K562 (cell line): ENCODE results near the gene MRPL22. TPM values are rescaled to one million over a fixed set of nuclear protein-coding genes. Genes with fewer than 3 reads are reported as not detected.

Source experiments
- BACH1 ChIP-seq: fragments of 200-800 bp; sonication (Bioruptor generic); IDR thresholded peaks from 2 replicates; pipeline ENCODE4 v1.6.1; 2016; ENCODE audit warnings: missing genetic modification characterization, missing compliant biosample characterization
- CC2D1A ChIP-seq: fragments of 450-650 bp; IDR thresholded peaks from 2 replicates; pipeline ENCODE4 v1.6.1; 2017; ENCODE audit warnings: mild to moderate bottlenecking
- CTCF ChIP-seq, 3 experiments: IDR thresholded peaks in 2 of 3; conservative IDR thresholded peaks in 1 of 3; 2 replicates each; pipeline ENCODE4 v1.5.1; 2011 to 2012; ENCODE audit warnings: low read length in 3 of 3, mild to moderate bottlenecking in 3 of 3, control low read depth in 2 of 3, improper control_type of control experiment in 1 of 3, inconsistent platforms in 1 of 3, low read depth in 1 of 3, mixed read lengths in 1 of 3, moderate library complexity in 1 of 3; ENCODE audit not compliant: insufficient read depth in 2 of 3
- DMBX1 ChIP-seq: fragments of 250-450 bp; sonication (Bioruptor Pico); IDR thresholded peaks from 2 replicates; pipeline ENCODE4 v1.8.0; 2022; ENCODE audit warnings: inconsistent platforms, mild to moderate bottlenecking, moderate library complexity, borderline replicate concordance
- ETS2 ChIP-seq: IDR thresholded peaks from 2 replicates; pipeline ENCODE4 v1.6.1; 2016; ENCODE audit warnings: borderline replicate concordance, missing genetic modification characterization, mild to moderate bottlenecking, moderate library complexity, missing compliant biosample characterization; ENCODE audit not compliant: poor library complexity, severe bottlenecking
- FOS ChIP-seq: IDR thresholded peaks from 3 replicates; pipeline ENCODE4 v1.6.1; 2011; ENCODE audit not compliant: insufficient read length; ENCODE audit errors: extremely low read depth
- FOXA3 ChIP-seq, 2 experiments: fragments of 450-650 bp in 1 of 2; sonication (generic) in 1 of 2; formaldehyde crosslinking; IDR thresholded peaks in 1 of 2; conservative IDR thresholded peaks in 1 of 2; 2 replicates each; pipeline versions ENCODE4 v1.4.0 to v1.8.0; 2020 to 2022; ENCODE audit warnings: mild to moderate bottlenecking in 2 of 2, missing genetic modification reagents in 1 of 2
- GTF2E2 ChIP-seq: fragments of 200-800 bp; sonication (Bioruptor generic); IDR thresholded peaks from 2 replicates; pipeline ENCODE4 v1.6.1; 2016; ENCODE audit warnings: missing genetic modification characterization, missing compliant biosample characterization
- ILF3 ChIP-seq: fragments of 450-650 bp; IDR thresholded peaks from 2 replicates; pipeline ENCODE4 v1.6.1; 2018; ENCODE audit warnings: antibody characterized with exemption, mild to moderate bottlenecking, moderate library complexity, borderline replicate concordance
- KLF1 ChIP-seq: fragments of 450-650 bp; IDR thresholded peaks from 2 replicates; pipeline ENCODE4 v1.6.1; 2016; ENCODE audit warnings: missing genetic modification characterization, missing compliant biosample characterization
- MTA2 ChIP-seq: fragments of 450-650 bp; IDR thresholded peaks from 2 replicates; pipeline ENCODE4 v1.6.1; 2016; ENCODE audit warnings: low read depth
- NBN ChIP-seq: fragments of 450-650 bp; IDR thresholded peaks from 2 replicates; pipeline ENCODE4 v1.6.1; 2016; ENCODE audit warnings: low read depth, mild to moderate bottlenecking
- PCBP2 ChIP-seq: fragments of 200-400 bp; formaldehyde crosslinking; IDR thresholded peaks from 2 replicates; pipeline ENCODE4 v1.6.1; 2018; ENCODE audit warnings: low read length, low read depth, mild to moderate bottlenecking, moderate library complexity; ENCODE audit not compliant: poor library complexity, severe bottlenecking
- ZBTB43 ChIP-seq: sonication (generic); formaldehyde crosslinking; IDR thresholded peaks from 2 replicates; pipeline ENCODE4 v1.8.0; 2023; ENCODE audit warnings: mild to moderate bottlenecking, missing genetic modification reagents
- ZNF3 ChIP-seq: fragments of 250-450 bp; sonication (Bioruptor Pico); IDR thresholded peaks from 2 replicates; pipeline ENCODE4 v1.5.0; 2021; ENCODE audit warnings: mild to moderate bottlenecking, moderate library complexity
- ZNF384 ChIP-seq: IDR thresholded peaks from 2 replicates; pipeline ENCODE4 v1.6.1; 2012; ENCODE audit warnings: low read depth, low read length, improper control_type of control experiment
- ZNF584 ChIP-seq: fragments of 200-800 bp; sonication (Bioruptor generic); IDR thresholded peaks from 2 replicates; pipeline ENCODE4 v1.6.1; 2016; ENCODE audit warnings: low read depth, mild to moderate bottlenecking, missing genetic modification characterization, missing compliant biosample characterization
- ZNF644 ChIP-seq: fragments of 200-800 bp; sonication (Bioruptor generic); IDR thresholded peaks from 2 replicates; pipeline ENCODE4 v1.6.1; 2016; ENCODE audit warnings: low read depth, missing genetic modification characterization, missing compliant biosample characterization
- ZNF695 ChIP-seq: fragments of 450-650 bp; formaldehyde crosslinking; IDR thresholded peaks from 2 replicates; pipeline ENCODE4 v1.4.0; 2020; ENCODE audit warnings: mild to moderate bottlenecking, moderate library complexity
- ZNF764 ChIP-seq: fragments of 250-450 bp; sonication (Bioruptor Pico); IDR thresholded peaks from 2 replicates; pipeline ENCODE4 v1.4.0; 2020; ENCODE audit warnings: low read depth, mild to moderate bottlenecking, moderate library complexity
- ZNF785 ChIP-seq: fragments of 250-450 bp; sonication (Bioruptor Pico); IDR thresholded peaks from 2 replicates; pipeline ENCODE4 v1.4.0; 2020; ENCODE audit warnings: mild to moderate bottlenecking
- polyA plus RNA-seq, 8 experiments: library from polyadenylated mRNA; depleted of rRNA in 4 of 8; stranded (reverse) in 5 of 8; unstranded in 3 of 8; fragments of >200 nt; fragmentation: Nextera tagmentation in 2 of 8; fragmentation: Illumina TruSeq in 1 of 8; extraction: Ambion mirVana in 2 of 8; extraction: Trizol in 1 of 8; gene quantifications; 2 replicates each; pipeline versions ENCODE4 v1.2.1 to v1.2.3, GENCODE V29; 2011 to 2014; ENCODE audit warnings: inconsistent platforms in 1 of 8, missing spikeins in 1 of 8
- total RNA-seq, 7 experiments: library from RNA; depleted of rRNA in 6 of 7; stranded (reverse); fragments of >200 nt in 6 of 7; fragmentation: Illumina TruSeq in 2 of 7; extraction: Trizol in 2 of 7; gene quantifications; 2 replicates each; pipeline versions ENCODE4 v1.2.1 to v1.2.3, GENCODE V29; 2011 to 2021; ENCODE audit warnings: low replicate concordance in 1 of 7
- TF ChIP-seq, protein P1 (sequence below): fragments of 450-650 bp; IDR thresholded peaks from 2 replicates; pipeline ENCODE4 v1.6.1; 2017; ENCODE audit warnings: antibody characterized with exemption

Gene MRPL22
- total and polyA plus RNA-seq, 9 of the 15 experiments (the other 6 are each of a cell fraction or from before 2014, with no cell fraction given) = 41.1 to 424 (median 102) TPM

DNA sequence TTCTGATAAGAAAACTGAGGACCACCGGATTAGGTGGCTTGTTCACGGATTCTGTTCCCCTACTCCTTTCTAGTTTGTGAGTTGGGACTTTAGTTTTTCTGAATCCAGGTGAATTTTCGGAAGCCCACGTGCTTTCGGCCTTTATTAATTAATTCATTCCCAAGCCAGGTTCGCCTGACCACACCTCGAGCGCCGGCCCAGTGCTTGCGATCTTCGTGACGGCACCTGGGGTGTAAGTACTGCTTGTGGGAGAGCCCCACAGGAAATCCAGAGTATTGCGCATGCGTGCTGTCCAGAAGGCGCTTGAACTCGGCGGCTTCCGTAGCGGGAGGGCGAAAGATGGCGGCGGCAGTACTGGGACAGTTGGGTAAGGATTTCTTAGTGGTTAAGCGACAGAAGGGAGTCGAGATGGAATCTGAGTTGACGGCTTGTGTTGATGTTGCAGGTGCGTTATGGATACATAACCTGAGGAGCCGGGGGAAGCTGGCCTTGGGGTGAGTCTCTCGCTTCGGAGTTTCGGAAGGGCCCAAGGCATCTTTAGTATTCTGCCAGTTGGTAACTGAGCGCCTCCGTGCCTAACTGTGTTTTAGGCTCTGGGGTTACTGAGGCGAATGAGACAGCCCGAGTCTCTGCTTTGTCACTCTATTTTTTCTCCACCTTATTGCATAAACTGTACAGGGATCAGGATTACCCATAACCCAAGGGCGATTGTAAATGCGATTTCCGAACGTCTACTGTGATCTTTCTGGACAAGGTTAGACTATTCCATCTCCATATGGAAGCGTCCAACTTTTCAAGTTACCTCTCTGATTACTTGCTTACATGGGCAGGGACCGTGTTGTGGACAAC lies at the start of gene MRPL22 (continued):
- TF ChIP-seq MTA2 = no peak
- no peak for TF ChIP-seq BACH1 (tag)
- TF ChIP-seq KLF1 (tag) = no peak; the same call in 1 of the 2 replicates
- no peak for TF ChIP-seq ZNF3 (CRISPR knock-in tag)
- TF ChIP-seq ZNF644 = no peak
- no peak for TF ChIP-seq ZNF764
- TF ChIP-seq ILF3 = no peak
- no peak for TF ChIP-seq FOXA3 (CRISPR knock-in tag; conservative IDR thresholded peaks at IDR 0.05 in 1 of 2, IDR thresholded peaks at IDR 0.05 in 1 of 2)
- TF ChIP-seq CC2D1A = 0 out of 2 replicates have a peak, but pooled peaks have one; percentile 25
- no peak for TF ChIP-seq DMBX1
- no peak for TF ChIP-seq PCBP2
- no peak for TF ChIP-seq ZNF384
- no peak; the same call in 1 of the 2 replicates for TF ChIP-seq NBN
- no peak for TF ChIP-seq ZNF695
- no peak for TF ChIP-seq ZNF584 (CRISPR knock-in tag)
- TF ChIP-seq CTCF (IDR thresholded peaks at IDR 0.05 in 2 of 3, conservative IDR thresholded peaks at IDR 0.05 in 1 of 3; ENCODE audit: insufficient read depth in 2 of 3, low read depth in 1 of 3, low read length in 3 of 3) = peak in 1 of 3 experiments; percentile 2; a peak in 1 of 6 replicates
- no peak for TF ChIP-seq ZBTB43 (CRISPR knock-in tag)
- TF ChIP-seq, protein P1, sequence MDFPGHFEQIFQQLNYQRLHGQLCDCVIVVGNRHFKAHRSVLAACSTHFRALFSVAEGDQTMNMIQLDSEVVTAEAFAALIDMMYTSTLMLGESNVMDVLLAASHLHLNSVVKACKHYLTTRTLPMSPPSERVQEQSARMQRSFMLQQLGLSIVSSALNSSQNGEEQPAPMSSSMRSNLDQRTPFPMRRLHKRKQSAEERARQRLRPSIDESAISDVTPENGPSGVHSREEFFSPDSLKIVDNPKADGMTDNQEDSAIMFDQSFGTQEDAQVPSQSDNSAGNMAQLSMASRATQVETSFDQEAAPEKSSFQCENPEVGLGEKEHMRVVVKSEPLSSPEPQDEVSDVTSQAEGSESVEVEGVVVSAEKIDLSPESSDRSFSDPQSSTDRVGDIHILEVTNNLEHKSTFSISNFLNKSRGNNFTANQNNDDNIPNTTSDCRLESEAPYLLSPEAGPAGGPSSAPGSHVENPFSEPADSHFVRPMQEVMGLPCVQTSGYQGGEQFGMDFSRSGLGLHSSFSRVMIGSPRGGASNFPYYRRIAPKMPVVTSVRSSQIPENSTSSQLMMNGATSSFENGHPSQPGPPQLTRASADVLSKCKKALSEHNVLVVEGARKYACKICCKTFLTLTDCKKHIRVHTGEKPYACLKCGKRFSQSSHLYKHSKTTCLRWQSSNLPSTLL = no peak
- TF ChIP-seq FOS = no peak
- TF ChIP-seq GTF2E2 (tag) = 0 out of 2 replicates have a peak, but pooled peaks have one; percentile 26
- no peak for TF ChIP-seq ETS2 (tag)
- no peak for TF ChIP-seq ZNF785 (CRISPR knock-in tag)
